ENCODE data around the gene SPDYE1.

The SPDYE1 gene

DNA sequence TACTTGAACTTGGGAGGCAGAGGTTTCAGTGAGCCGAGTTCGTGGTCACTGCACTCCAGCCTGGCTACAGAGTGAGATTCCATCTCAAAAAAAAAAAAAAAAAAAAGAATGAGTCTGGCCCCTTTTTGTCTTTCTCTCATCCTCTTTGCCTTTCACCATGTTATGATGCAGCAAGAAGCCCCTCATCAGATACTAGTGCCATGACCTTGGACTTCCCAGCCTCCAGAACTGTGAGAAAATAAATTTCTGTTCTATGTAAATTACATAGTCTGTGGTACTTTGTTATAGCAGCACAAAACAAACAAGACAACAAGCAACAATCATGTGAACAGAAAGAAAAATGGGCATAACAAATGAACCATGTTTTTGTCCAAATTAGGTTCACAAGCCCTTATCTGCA, 44.5 kb downstream of the SPDYE1 start:
- in situ Hi-C loops (cut with HindIII; ENCODE audit: low sequenced_read_pairs) = no loop called here

DNA sequence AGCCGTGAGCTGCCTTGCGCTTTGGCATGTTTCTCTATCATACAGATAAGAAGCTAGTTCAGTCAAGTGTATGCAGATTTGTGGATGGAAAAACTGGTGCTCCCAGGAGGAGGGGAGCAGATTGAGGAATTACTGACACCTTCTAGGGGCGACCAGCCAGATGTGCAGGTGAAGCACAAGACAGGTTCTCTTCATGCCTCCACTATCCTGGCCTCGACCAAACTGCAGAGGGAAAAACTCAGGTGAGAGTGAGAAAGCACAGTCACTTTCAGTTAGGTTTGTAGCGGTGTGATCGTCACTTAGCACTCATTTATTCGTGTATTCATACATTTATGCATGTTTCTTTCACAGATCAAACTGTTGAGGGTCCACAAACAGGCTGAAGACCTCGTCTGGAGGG, 46.2 kb downstream of the SPDYE1 start:
- in situ Hi-C loops (cut with HindIII; ENCODE audit: low sequenced_read_pairs) = no loop called here

DNA sequence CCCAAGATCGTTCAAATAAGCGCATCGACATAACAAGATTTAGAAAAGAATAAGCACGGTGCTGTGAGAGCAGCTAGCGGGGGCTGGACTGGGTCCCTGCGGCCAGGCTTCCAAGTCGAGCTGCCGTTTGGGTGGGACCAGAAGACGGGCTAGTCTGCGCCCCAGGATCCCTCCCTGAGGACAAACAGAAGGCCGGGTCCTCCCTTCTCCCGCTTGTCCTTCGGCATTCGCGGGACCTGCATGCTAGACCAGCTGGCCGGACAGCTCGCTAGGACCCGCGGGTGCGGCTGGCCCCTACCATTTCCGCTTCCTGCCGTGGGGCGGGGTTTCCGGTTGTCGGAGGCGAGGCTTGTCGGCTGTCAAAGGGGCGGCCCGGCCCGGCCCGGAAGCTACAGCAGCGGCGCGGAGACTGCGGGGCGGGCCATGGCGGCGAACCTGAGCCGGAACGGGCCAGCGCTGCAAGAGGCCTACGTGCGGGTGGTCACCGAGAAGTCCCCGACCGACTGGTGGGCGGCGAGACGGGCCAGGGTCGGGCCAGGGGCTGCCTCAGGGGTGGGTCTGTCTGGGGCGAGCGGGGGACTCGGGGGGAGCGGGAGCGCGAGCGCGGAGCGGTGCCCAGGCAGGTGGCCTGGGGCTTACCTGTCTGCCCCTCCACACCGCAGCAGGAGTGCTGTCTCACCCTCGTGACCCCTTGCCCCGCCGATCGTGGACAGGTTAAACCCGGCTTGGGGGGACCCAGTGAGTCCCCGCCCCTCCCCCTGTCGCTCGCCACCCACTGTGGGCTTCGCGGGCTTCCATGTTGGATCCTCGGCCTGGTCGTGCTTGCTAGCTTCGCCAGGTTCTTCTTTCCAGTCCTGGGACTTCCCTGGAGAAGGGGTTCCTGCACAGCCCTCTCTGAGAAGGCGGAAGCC, 46.9 kb downstream of the SPDYE1 start, which contains the start of gene DBNL:
DBNL (plus strand) TSS at position 388 of the 911 bp plus-strand sequence; CDS start at position 424, 36 bp downstream.
- in situ Hi-C loops (cut with HindIII; ENCODE audit: low sequenced_read_pairs) = no loop called here

DNA sequence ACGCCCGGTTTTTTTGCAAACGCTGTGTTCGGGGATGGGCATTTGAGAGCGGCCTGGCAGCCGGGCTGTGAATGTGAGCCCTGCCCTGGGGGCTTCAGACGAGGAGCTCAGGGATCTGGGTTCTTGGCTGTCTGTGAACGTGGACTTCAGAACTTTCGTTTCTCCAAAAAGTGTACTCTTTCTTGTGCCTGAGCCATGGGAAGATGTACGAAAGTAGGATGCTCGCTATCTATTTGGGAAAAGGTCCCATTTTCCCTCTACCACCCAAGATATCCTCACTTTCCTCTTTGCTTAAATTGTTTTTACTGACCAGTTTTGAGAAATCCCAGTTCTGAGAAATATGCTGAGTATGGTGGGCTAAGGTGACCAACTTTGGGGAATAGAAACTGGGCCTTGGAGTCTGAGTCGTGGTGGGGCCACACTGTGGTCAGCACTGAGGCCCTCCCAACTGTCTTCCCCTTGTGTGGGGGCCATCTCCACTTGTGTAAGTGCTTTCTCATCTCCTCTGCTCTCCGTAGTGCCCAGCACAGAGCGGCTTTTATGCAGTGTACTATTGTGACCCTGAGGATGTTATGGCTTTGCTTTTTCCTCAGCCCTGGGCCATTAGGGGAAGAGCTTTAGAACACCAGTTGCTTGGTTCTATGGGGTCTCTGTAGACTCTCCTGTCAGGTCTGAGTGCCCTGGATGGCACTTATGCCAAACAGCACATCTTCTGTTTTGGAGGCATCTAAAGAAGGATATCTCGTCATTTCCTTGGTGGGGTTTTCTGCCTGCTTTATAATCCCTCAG, 47.7 kb downstream of the SPDYE1 start:
- in situ Hi-C loops (cut with HindIII; ENCODE audit: low sequenced_read_pairs) = no loop called here

DNA sequence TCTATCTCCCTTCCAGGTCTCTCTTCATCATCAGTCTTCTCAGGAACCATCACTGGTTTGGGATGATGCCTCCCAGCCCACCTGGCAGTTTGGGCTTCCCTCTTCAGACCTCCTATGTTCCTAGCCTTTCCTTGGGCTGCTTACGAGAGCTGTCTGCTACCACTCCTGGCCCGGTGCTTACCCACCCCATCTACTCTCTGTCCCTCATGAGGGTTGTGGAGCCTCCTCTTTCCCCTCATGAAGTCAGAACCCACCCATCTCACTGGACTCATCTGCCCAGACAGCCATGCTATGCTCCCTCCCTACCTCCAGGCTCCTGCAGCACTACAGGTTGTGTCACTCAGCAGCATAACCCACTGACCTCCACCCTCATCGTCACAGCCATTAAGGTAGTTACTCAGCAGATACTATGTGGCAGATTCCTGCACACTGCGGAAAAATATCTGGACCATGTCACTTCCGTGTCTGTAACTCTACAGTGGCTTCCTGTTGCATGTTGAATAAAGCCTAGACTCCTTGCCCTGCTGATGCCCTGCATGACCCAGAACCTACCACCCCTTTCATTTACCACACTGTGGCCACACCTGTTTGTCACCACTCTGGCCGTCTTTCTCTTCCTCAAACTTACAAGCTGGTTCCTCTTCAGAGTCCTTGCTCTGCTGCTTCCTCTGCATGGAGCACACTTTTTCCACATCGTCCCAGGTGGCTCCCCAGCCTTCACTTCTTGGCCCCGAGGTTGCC, 48.8 kb downstream of the SPDYE1 start:
- in situ Hi-C loops (cut with HindIII; ENCODE audit: low sequenced_read_pairs) = no loop called here

DNA sequence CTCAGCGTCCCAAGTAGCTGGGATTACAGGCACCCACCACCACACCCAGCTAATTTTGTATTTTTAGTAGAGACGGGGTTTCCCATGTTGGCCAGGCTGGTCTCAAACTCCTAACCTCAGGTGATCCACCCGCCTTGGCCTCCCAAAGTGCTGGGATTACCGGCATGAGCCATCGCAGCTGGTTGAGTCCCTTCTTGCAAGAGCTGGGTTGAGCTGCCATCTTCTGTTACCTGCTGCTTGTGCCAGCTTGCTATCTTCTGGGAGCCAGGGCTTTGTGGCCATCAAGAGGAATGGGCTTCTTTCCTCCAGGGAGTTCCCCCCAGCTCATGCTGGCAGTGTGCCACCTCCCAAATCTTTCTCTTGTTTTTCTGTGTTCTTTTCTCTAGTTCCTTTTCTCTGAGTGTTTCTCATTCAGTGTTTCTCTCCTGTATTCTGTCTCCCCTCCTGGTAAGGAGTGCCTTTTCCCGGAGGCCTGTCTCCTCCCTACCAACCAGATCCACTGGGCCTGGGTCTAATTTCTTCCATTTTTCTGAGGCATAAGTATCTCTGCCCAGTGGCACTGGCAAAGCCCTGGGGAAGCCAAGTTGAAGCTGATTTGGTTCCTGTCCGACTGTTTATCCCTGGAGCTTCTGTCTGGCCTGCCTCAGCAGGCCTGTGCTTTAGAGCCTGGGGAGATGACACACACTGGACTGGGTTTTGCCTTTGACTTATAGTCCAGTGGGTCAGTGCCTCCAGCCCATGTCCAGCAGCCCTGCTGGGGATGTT, 50.5 kb downstream of the SPDYE1 start:
- in situ Hi-C loops (cut with HindIII; ENCODE audit: low sequenced_read_pairs) = no loop called here

DNA sequence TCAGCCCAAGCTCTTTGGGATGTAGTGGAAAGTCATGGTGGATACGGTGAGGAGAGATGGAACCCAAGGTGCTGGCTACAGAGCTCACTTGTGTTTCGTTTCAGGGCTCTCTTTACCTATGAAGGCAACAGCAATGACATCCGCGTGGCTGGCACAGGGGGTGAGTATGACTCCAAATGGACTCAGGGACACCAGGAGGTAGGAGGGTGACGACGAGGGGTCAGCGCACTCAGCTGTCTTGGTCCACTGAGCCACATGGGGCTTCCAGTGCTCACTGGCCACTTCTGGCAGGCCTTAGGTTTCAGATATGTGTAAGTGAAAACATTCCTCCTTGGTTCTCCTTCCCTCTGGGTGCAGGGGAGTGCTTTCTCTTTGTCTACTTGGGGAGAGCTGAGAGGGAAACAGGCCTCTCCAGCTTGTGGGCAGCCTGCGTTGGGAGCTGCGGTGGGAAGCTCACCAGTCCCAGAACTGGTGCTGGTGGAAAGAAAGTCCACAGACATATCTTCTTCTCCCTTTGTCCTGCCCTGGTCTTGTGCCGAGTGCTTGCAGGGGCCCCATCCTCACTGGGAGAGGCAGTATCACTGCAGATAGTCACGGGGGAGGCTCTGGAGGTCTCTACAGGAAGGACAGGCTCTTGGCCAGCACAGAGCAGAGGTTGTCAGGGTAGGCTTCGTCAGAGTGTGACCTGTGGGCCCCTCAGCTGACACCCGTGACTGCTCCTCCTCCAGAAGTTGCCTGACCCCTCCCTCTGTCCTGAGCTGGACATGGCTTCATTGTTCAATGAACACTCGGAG, 52.6 kb downstream of the SPDYE1 start:
- in situ Hi-C loops (cut with HindIII; ENCODE audit: low sequenced_read_pairs) = no loop called here

DNA sequence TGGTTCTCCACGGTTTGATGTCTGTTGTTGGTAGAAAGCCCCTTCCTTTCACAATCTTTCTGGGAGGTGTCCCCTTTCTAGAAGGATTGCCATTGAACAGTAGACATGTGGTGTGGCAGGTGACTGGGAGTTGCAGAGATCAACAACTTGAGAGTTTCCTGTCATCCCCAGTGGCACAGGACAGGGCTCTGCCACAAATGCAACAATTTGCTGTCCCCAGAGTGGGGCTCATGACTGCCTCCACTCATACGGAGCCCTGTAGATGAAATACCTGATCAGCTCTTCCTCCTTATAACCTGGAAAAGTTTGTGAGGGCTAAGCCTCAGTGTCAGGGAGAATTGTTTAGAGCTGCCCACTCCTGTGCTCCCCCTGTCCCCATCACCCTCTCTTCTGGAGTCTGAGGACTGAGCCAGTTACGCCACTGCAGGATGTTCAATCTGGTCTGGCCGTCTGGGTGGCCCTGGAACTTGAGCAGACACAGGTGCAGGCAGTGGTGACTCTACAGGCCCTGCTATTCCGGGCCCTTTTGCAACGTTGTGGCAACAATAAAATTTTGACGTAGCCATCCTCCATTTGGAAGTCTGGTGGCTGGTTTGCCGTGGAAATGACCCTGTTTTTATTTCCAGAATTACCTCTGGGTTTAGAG, 53.3 kb downstream of the SPDYE1 start:
- in situ Hi-C loops (cut with HindIII; ENCODE audit: low sequenced_read_pairs) = no loop called here

DNA sequence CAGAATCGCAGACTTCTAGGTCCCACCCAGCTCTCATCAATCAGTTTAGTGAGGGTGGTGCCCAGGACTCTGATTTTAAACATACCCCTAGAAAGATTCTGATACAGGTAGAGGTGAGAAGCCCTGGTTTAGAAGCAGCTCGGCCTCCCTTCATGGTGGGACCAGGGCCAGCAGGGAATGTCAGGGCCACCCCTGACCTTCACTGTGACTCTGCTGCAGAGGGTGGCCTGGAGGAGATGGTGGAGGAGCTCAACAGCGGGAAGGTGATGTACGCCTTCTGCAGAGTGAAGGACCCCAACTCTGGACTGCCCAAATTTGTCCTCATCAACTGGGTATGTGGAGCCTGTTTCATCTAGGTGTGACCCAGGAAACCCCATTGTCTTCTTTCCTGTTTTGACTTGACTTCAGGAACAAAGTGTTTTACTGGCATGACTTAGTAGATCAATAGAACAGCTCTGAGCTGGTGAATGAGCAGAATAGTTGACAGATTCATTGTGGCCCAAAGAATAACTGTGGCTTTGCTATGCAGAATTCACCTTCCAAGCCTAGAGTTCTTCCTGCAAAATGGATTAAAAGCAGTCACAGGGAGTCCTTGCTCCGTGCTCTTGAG, 54.0 kb downstream of the SPDYE1 start:
- in situ Hi-C loops (cut with HindIII; ENCODE audit: low sequenced_read_pairs) = no loop called here

DNA sequence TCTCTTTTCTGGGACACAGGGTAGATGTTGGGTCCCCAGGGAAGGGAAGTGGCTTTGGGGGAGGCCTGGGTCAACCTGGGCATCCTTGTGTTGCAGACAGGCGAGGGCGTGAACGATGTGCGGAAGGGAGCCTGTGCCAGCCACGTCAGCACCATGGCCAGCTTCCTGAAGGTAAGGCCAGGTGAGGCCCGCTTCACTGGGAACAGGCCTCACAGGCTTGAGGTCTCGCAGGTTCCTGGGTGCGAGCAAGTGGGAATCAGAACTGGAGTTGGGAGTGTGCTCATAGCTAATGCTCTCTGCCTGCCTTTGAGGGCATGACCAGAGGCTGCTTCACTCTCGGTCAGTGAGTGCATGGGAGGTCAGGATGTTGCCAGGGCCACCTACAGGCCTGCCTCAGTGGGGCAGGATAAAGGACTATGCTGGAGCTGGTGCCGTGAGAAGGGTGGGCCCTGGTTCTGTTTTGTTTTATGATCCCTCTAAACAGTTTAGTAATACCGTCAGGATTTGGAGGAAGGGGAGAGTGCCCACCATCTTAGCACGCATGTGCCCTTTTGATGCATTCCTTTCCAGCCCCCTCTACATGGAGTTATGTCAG, 55.2 kb downstream of the SPDYE1 start:
- in situ Hi-C loops (cut with HindIII; ENCODE audit: low sequenced_read_pairs) = no loop called here

DNA sequence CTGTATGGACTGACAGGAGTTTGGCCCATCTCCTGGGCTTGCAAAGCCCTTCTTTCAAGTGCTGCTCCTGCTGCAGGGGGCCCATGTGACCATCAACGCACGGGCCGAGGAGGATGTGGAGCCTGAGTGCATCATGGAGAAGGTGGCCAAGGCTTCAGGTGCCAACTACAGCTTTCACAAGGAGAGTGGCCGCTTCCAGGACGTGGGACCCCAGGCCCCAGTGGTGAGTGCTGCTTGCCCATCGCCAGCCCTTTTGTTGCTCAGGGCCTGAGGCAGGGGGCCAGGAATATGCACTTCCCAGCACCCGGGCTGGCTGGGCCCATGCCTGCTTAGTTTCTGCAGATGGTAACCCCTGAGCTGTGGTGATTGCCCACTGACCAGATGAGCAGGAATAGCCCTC, 59.0 kb downstream of the SPDYE1 start:
- in situ Hi-C loops (cut with HindIII; ENCODE audit: low sequenced_read_pairs) = no loop called here

DNA sequence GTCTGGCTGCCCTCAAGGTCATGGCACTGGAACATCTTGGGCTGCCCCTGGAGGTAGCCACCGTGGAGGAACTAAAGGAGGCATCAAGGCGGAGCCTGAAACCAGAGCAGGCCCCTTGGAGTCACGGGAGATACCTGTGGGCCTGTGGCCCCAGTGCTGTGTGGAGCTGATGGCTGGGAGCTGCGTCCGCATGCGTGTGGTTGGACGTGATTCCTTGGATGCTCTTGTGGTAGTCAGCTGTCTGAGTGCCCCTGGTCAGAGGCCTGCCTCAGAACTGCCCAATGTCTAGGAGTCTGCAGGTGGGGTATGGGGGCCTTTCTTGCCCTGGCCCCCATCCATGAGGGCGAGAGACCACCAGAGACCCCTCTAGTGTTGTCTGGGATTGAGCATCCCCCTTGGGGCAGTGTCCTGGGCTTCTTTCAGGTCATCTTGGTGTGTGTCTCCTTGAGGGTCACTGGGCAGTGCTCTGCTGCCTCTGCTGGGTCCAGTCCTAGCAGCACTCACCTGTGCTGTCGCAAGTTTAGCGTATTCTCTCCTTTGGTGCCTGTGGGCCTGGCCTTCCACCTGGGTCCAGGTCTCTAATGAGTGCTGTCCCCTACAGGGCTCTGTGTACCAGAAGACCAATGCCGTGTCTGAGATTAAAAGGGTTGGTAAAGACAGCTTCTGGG, 59.6 kb downstream of the SPDYE1 start:
- in situ Hi-C loops (cut with HindIII; ENCODE audit: low sequenced_read_pairs) = no loop called here

DNA sequence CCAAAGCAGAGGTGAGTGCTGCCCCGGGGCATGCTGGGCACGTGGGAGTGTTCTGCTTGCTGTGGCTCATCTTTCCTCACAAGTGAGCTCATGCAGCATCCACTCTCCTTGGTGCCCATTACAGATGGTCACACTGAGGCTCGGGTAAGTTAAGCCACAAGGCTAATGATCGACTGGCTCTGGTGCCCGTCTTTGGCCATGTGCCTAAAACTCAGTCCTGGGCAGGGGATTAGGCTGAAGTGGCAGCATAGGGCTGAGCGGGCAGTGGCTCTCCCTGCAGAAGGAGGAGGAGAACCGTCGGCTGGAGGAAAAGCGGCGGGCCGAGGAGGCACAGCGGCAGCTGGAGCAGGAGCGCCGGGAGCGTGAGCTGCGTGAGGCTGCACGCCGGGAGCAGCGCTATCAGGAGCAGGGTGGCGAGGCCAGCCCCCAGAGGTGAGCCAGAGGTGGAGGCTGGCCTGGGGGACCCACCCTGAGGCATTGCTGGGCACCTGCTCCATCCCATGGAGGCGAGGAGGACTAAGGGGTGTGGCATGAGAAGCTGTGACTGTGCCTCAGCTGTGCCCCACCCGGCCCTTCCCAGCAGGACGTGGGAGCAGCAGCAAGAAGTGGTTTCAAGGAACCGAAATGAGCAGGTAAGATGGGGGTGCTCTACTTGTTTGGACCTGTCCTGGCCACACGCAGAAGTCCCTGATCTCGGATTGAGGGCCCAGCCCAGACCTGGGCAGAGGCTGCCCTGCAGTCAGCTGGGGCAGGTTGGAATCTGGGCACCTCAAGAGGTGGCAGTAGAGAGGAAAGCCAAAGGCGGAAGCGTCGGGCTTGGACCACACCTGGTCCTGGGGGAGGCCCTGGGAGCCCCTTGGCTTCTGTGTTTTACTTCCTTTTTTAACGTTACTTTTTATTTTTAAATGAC, 60.4 kb downstream of the SPDYE1 start:
- in situ Hi-C loops (cut with HindIII; ENCODE audit: low sequenced_read_pairs) = no loop called here

DNA sequence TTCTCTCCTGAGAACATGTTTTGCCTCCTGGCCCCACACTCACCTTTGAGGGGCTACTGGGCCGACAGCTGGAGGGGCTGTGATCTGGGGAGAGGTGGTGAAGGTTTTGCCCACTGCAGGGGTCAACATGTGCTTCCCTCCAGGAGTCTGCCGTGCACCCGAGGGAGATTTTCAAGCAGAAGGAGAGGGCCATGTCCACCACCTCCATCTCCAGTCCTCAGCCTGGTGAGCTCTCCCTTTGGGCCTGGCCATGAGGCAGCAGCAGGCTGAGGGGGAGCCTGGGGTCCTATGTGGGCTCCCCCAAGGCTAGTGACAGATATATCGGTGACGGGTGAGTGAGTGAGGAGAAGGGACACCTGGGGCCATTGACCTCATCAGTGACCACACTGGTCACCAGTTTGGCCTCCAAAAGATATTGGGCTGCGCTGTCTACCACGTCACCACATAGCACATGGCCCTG, 61.1 kb downstream of the SPDYE1 start:
- in situ Hi-C loops (cut with HindIII; ENCODE audit: low sequenced_read_pairs) = no loop called here

DNA sequence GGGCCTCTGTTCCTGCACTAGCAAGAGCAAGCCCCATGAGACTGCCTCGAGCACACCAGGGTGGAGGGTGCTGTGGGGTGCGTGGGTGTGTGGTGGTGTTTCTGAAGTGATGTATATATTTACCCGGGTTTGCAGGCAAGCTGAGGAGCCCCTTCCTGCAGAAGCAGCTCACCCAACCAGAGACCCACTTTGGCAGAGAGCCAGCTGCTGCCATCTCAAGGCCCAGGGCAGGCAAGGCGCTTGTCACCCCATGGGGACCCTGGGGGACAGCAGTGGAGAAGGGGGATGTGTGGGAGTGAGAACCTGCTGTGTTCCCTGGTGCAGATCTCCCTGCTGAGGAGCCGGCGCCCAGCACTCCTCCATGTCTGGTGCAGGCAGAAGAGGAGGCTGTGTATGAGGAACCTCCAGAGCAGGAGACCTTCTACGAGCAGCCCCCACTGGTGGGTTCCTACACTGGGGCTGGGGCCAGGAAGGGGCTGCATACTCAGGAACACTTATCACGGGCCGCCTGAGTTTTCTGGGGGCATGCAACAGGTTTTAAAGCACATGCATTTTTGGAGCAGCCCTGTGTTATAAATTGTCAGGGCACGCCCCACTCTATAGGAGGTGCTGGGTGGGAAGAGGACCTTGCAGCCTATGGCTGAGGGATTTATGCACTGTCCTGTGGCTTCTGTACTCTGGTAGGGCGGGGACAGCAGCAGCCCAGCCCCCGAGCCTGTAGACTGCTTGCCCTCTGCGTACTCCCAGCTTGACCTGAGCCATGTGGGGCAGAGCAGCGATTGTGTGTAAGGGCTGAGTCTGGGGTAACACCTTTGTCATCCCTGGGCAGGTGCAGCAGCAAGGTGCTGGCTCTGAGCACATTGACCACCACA, 61.8 kb downstream of the SPDYE1 start:
- in situ Hi-C loops (cut with HindIII; ENCODE audit: low sequenced_read_pairs) = loop anchor here (5.0 kb wide), 2 partner anchors 63 to 148 kb away; partner anchors contain the start of gene POLD2

Measured in endothelial cell of hepatic sinusoid (primary cell).